ENCODE measurements around the gene CD300LF.

Gene CD300LF

DNA sequence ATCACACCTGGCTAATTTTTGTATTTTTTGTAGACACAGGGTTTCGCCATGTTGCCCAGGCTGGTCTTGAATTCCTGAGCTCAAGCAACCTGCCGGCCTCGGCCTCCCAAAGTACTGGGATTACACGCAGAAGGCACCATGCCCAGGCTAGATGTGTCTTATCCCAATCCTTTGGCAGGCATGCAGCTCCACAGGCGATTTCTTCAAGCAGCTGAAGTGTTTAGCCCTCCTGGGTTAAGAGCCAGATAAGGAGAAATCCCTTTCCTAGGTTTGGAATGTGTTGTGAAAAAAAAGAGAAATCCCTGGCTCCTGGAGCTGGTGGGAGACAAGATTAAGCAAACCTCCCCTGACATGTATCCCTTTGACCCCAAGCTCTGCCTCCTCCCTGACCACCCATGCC lies 33.7 kb upstream of the CD300LF start:
- no peak for DNase-seq (ENCODE audit: low read depth in 3 of 3)

DNA sequence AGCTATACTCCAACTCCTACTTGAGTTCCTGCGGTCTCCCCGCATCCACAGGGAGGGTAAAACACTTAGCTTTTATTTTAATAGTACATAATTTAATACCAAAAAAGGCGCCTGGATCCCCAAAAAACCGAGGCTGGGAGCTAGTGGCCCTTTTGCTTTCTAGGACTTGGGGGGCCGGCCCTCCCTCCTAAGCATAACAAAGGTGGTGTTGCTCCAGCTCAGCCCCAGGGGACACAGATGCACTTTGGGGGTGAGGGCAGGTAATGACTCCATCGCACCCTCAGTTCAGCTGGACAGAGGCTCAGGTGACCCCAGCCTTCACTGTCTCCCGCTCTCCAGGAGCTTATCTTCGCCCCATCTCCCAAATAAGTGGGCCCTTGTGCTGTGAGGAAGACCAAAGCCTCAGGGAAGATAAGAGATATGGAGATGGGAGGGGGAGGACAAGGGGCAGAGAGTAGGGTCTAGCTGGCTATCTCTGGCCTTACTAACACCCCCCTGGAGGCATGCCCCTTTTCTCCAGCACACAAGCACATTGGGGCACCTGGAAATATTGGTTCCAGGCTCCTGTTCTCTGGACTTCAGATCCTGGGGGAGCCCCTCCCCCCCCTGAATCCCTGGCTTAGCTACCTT lies 32.9 kb upstream of the CD300LF start:
- DNase-seq (ENCODE audit: low read depth in 3 of 3) = no peak

DNA sequence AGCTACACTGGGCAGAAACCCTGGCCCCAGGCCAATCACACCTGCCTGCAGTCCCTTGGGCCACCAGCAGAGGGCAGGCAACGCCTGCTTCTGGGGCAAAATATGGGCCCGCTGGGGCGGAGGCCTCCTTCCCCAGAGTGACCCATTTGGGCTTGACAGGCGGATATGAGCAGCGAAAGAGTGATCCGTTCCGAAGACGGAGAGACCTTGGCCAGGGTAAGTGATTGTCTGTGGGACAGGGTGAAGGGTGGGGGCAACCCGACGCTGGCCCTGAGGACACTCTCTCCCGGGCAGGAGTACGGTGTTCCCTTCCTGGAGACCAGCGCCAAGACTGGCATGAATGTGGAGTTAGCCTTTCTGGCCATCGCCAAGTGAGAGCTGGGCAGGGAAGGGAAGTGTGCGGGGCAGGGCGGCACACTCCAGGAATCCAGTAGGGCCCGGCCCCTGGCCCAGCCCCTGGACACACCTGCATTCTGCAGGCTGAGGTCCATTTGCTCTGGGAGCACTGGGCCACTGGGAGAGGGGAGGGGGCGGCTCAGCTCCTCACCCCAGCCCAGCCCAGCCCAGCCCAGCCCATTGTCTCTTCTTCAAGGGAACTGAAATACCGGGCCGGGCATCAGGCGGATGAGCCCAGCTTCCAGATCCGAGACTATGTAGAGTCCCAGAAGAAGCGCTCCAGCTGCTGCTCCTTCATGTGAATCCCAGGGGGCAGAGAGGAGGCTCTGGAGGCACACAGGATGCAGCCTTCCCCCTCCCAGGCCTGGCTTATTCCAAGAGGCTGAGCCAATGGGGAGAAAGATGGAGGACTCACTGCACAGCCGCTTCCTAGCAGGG lies 32.2 kb upstream of the CD300LF start:
- DNase-seq (ENCODE audit: low read depth in 3 of 3) = peak; percentile 72 to 82 (median 76)

DNA sequence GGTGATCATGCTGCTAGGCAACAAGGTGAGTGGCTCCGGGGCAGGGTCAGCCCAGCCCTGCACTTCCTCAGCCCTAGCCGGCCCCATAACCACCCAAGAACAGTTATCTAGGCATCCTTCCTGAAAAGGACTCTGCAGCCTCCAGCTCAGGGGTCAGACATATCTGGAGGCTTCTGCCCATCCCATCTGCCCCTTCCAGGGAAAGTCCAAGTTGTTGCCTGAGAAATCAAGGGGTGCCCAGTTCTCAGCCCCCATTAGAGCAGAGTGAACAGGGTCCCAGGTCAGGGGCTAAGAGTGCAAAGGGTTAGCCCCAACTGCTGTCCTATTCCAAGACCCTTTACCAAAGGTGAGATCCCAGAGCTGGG lies 31.6 kb upstream of the CD300LF start:
- DNase-seq (ENCODE audit: low read depth in 3 of 3) = no peak

DNA sequence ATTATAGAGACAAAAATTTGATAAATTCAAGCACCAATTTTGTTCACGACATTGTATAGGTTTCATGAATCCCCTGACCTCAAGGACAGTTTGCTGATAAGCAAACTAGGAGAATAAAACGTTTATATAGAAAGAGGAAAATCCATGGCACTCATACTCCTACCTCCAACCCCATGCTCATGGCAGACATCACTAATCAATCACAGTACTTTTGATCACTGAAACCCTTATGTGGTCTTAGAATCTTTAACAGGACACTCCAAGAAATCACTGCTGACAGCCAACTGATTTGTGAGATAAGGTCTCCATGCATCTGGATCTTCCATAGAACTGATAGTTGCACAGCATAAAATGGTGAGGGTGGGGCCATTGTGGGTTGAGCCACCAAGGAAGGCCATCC lies 31.0 kb upstream of the CD300LF start:
- no peak for DNase-seq (ENCODE audit: low read depth in 3 of 3)

DNA sequence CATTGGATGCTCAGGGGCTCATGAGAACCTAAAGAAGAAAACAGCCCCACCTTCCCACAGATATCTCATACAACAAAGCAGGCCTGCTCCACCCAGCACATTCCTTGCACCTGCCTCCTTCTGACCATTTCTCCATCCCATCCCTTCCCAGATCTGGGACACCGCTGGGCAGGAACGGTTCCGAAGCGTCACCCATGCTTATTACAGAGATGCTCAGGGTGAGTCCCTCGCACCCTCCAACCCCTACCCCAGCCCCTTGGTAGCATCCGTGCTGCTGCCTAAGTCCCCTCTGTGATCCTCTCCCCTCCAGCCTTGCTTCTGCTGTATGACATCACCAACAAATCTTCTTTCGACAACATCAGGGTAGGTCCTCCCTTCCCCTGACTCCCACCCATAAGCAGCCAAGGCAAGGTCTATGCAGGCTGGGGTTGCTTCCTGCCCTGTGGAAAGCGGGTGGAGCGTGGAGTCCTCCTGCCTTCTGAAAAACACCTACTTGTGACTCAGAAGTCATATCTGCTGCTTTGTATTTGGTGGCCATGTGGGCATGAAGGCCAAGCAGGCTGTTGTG lies 30.3 kb upstream of the CD300LF start:
- no peak for DNase-seq (ENCODE audit: low read depth in 3 of 3)

DNA sequence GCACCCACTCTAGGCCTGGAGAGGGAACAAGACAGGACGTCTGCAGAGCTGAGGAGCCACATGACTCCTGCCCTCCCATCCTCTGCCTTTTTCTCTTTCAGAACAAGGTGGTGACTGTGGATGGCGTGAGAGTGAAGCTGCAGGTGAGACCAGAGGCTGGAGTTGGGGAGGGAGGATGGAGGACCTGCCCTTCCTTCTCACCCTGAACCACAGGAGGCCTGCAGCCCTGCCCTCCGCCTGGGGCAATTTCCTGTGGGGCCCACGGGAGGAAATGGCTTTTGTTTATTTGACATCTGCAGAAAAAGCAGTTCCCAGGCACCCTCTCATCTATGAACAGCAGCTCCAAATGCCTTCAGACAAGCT lies 29.4 kb upstream of the CD300LF start:
- no peak for DNase-seq (ENCODE audit: low read depth in 3 of 3)

DNA sequence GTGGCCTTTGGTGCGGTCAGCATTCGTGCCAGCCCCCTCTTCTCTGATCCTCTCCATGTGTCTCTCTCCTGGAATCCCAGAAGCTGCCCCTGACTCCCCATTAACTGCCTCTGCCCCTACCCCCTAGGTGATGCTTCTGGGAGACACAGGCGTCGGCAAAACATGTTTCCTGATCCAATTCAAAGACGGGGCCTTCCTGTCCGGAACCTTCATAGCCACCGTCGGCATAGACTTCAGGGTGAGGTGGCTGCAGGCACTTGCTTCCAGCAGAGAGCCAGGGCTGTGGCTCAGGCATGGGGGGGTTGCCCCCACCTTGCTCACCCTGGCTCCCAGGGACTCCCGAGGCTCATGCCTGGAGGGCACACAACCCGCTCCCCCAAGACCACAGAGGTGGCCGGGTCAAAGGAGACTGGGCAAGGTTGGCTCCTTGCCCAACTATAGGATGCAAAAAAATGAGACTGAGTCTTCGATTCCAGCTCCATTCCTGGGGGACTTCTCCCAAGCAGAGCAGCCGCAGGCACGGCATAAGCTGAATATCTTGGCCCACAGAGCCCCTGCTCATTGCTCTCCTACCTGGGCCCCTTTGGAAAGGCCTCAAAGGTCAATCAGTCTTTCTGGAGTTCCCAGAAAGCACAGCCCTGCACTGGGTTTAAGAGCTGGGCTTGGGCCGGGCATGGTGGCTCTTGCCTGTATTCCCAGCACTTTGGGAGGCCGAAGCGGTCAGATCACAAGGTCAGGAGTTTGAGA lies 28.1 kb upstream of the CD300LF start:
- no peak for DNase-seq (ENCODE audit: low read depth in 3 of 3)

DNA sequence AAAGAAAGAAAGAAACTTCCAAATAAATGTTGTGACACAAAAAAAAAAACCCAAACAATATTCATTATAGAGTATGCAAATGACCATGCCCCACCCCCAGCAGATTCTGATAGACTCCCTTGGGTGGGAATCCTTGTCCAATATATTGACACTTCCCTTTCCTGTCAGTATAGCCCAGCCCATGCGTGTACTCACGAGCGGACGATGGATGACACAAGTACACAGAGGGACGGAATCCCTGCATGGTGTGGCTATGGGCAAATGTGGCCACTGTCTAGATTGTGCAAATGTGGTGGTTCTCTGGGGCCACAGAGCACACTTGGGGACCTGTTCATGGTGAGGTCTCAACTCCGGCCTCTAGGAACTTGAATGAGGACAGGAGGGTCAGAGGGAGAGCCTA lies 27.4 kb upstream of the CD300LF start:
- no peak for DNase-seq (ENCODE audit: low read depth in 3 of 3)

DNA sequence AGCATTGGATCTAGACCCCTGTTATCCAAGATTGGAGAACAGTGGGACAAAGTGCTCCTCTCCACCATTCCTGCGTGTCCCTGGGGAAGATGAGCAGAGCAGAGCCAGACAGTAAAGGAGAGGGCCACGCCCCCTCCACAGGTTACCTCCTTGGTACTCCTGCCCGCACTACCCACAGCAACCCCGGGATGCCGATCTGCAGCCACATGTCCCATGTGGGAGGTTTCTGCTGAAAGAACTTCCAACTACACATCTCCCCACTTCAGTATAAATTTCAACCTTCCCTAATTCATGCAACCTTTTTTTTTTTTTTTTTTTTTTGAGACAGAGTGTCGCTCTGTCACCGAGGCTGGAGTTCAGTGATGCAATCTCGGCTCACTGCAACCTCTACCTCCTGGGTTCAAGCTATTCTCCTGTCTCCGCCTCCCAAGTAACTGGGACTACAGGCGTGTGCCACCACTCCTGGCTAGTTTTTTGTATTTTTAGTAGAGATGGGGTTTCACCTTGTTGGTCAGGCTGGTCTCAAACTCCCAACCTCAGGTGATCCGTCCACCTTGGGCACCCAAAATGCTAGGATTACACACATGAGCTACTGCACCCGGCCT lies 26.6 kb upstream of the CD300LF start:
- no peak for DNase-seq (ENCODE audit: low read depth in 3 of 3)

DNA sequence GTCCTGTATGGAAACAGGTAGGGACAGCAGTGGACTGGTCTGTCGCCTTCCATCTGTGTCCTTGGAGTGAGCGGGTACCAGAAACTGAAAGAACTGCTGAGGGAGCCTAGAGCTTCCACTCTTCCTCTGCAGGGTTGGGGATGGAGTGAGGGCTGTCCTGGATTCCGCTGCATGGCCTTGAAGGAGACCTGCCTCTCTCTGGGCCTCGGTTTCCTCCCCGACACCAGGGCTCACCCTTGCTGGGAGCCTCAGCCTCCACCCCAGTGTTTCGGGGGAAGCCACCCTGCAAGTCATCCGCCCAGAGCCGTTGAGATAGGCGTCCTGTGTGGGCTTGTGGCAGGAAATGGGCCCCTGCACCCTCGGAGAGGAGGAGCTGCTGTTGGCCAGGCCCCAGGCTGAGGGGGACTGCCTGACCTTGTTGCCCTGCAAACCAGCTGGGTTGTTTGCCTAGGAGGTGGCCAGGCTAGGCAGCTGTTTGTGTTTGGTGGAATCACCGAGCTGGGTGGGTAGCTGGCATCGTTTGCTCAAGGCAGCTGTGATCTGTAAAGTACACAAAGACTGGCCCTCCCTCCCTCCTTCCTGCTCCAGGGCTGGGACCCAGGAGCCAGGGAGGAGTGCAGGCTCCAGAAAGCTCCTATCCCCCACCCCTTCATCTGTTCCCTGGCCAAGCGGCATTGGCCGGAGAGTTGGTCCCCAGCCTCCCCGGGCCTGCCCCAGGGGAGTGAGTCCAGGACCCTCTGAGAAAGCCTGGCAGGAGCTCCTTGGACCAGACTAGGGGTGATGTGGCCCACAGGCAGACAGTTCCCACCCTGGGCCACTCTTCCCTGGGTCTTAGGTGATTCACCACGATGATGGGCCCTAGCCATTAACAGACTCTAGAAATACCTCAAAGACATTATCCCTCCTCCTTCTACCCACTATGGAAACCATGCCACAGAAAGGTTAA lies 25.6 kb upstream of the CD300LF start:
- peak in 1 of 3 experiments; percentile 77 for DNase-seq (ENCODE audit: low read depth in 3 of 3)

DNA sequence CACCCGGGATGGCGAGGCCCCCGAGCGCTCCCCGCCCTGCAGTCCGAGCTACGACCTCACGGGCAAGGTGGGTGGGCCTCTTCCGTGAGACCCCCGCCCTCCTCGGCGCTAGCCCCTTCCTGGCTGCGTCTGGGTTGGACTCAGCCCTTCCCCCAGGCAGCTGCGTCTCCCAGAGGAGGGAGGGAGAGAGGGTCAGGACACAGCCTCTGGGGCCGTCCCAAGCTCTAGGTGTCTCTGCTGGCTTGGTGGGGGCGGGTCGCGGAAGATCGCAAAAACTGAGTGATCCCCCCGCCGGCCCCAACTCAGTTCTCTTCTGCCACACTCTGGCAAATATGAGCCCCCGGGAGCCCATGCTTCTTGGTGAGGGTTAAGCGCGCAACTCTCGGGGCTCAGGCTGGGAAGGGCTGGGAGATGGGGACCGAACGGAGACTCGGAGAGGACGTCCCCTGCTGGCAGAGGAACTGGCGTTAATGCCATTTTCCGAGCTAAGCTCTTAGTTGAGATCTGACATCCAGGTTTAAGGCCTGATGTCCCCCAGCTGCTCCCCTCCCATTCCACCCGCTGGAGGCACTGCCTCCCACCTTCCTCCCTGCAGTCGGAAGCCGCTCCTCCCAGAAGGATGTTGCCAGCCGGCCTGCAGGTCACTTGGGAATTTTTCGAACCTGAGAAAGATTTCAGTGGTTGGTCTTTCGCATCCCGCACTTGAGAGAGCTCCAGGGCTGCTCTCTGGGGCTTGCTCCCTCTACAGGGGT lies 24.8 kb upstream of the CD300LF start:
- DNase-seq (ENCODE audit: low read depth in 3 of 3) = no peak

DNA sequence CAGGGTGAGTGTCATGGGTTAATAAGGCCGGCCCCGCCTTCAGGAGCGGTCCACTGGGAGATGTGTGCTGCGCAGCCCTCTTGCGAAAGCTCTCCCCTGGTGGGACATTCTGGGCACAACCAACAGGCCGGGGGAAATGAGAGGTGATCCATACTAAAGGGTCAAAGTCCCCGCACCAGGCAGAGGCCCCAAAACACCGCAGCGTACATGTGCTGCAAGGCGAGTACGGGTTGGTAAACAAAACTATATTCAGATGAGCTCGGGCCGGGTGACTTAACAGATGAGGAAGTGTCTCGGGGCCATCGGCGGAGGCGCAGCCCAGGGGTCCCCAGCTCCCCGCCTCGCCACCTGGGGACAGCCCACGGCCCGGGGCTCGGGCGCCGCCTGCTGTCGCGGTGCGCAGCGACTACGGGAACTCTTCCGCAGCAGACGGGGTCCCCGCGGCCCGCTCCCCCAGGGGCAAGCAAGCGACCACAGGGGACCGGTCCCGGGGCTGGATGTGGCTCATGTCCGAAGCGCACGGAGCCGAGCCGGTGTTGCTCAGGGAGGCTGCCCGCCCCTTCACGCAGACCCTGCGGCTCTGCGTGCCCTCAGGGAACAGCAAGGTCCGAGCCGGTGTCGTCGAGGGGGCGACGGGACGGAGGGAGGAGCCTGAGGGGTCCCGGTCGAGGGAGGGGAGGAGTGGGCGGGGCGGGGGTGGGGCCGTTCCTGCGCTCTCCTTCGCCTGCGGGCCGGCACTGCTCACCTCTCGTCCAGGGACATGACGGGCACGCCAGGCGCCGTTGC lies 24.0 kb upstream of the CD300LF start, which contains the start of gene RAB37:
Gene RAB37, plus strand, starts transcription at position 744 of the 786 bp plus-strand sequence. Its CDS starts 17 bp downstream, at position 761.
- DNase-seq (ENCODE audit: low read depth in 3 of 3) = no peak

DNA sequence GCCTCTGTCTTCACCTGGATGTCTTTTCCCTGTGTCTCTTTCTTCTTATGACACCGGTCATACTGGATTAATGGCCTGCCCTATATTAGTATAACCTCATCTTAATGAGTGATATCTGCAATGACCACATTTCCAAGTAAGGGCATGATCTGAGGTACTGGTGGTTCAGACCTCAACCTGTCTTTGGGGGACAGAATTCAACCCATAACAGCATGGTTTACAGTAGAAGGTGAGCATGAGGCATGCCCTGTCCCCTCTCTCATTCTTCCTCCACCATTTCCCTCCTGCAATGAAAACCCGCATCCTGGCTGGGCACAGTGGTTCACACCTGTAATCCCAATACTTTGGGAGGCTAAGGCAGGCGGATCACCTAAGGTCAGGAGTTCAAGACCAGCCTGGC lies 21.5 kb upstream of the CD300LF start:
- DNase-seq (ENCODE audit: low read depth in 3 of 3) = no peak

DNA sequence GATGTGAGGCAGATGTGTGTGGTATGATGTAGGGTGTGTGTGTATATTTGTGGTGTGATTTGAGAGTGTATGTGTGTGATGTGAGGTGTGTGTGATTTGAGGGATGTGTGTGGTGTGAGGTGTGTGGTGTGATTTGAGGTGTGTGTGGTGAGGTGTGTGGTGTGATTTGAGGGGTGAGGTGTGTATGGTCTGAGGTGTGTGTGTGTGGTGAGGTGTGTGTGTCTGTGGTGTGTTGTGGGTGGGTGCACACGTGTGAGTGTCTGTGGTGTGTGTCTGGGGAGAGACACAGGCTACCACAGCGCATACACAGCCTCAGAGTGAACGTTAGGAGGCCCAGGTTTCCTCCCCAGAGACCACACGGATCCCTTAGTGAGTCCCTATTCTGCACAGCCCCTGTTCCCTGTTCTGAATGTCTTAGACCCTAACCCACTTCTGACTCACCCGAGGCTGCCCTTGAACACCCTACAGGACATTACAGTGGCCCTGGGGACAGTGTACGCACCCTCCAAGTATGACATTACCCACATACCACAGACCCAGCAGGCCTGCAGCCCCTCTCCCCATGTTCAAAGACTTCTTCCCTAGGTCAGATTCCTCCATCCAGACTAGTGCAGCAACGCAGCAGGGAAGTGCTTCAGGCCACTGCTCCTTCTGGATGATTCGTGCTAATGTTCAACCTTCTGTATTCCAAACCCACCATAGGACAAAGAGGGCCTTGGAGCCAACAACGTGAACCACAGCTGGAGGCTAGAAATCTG lies 20.8 kb upstream of the CD300LF start:
- no peak for DNase-seq (ENCODE audit: low read depth in 3 of 3)

DNA sequence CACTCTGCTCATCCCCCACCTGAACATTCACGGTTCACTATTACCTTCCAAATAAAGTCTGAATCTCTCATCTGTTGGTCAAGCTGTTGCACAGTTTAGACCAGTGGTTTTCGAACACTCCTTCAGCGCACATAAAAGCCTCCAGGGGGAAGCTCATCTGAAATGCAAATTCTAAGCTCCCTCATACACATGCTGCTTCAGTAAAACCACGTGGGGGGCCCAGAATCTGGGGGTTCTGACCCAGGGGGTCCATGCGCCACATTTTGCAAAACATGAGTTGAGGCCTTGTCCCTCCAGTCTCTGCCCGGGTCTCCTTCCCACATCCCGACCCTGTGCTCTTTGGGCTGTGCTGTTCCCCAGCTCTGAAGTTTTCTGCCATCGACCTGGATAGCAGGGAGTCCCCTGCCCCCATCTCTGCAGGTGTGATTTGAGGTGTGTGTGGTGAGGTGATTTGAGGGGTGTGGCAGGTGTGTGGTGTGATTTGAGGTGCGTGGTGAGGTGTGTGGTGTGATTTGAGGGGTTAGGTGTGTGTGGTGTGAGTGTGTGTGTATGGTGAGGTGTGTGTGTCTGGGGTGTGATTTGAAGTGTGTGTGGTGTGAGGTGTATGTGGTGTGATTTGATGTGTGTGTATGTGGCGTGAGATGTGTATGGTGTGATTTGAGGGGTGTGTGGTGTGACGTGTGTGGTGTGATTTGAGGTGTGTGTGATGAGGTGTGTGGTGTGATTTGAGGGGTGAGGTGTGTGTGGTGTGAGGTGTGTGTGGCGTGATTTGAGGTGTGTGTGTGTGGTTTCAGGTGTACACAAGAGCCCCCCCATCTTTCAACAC lies 19.5 kb upstream of the CD300LF start:
- DNase-seq (ENCODE audit: low read depth in 3 of 3) = no peak

DNA sequence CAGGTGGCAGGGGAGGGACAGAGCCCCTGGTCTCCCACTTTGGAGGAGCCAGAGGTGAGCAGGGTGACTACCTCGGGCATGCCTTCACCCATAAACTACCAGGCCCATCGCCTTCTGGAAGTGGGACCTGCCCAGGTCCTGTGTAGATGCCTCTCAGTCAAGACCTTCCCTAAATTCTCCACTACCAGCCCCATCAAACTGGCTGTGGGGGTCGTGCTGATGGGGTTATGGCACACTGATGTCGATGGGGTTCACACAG lies 18.6 kb upstream of the CD300LF start:
- DNase-seq (ENCODE audit: low read depth in 3 of 3) = no peak
